Jurkat, Clone E6-1 (cell line): ENCODE results near the gene CPLX4.
"Not testable (repeated sequence)": the region's sequence is repeated elsewhere in the genome, so short reads cannot be mapped to it uniquely, and the experiment has no call there.

ENCODE experiments used
- DNase-seq: peaks from one replicate; pipeline ENCODE4 v3.0.0-alpha.2; 2011; ENCODE audit warnings: low read depth, low spot score
- H3K4me3 ChIP-seq: 2 replicates; pipeline ENCODE4 v1.5.1; 2011; ENCODE audit warnings: mild to moderate bottlenecking, low read length, control low read depth, moderate library complexity

The CPLX4 gene

DNA sequence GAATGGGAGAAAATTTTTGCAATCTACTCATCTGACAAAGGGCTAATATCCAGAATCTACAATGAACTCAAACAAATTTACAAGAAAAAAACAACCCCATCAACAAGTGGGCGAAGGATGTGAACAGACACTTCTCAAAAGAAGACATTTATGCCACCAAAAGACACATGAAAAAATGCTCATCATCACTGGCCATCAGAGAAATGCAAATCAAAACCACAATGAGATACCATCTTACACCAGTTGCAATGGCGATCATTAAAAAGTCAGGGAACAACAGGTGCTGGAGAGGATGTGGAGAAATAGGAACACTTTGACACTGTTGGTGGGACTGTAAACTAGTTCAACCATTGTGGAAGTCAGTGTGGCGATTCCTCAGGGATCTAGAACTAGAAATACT lies 56.6 kb downstream of the CPLX4 start:
- not testable (repeated sequence) for H3K4me3 ChIP-seq, DNase-seq

DNA sequence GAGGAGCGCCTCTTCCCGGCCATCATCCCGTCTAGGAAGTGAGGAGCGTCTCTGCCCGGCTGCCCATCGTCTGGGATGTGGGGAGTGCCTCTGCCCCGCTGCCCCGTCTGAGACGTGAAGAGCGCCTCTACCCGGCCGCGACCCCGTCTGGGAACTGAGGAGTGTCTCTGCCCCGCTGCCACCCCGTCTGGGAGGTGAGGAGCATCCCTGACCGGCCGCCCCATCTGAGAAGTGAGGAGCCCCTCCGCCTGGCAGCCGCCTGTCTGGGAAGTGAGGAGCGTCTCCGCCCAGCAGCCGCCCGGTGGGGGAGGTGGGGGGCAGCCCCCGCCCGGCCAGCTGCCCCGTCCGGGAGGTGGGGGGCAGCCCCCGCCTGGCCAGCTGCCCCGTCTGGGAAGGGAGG lies 63.0 kb downstream of the CPLX4 start:
- H3K4me3 ChIP-seq, DNase-seq: not testable (repeated sequence)

DNA sequence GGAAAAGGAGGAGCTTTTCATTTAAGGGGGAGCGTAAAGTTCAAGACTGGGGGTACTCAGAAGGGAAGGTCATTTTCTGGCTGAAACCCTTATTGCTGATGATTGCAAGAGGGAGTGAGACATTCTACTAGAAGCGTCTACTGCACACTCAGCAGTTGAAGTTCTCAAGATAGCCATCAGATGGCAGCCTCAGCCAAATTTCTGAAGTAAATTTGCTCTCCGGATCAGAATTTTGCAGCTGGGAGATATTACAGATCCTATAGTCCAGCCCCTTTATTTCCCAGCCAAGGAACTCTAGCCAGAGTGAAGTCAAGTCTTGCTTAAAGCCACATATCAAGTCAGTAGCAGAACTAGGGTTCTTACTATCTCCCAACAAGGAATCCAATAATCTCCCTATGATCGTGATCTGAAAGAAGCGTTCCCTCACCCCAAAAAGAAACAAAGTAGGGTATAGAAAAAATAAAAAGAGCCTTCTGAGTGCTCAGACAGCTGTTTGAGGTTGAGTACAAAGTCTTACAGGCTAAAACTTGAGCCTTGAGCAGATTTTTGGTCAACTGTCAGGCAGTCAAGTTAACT lies 69.2 kb downstream of the CPLX4 start:
- no peak overlapping the region for H3K4me3 ChIP-seq
- peak; percentile 37 for DNase-seq

DNA sequence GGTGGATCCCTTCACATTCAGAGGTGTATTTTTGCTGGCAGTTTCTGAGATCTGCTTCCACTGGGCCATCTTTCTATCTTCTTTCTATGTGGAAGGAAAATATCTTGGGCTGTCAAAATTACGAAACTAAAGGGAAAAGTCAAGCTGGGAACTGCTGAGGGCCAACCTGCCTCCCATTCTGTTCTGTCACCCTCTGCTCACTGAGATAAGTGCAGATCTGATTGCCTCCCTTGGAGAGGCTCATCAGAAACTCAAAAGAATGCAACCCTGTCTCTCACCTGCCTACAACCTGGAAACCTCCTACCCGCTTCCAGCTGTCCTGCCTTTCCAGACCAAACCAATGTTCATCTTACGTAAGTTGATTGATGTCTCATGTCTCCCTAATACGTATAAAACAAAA lies 71.7 kb downstream of the CPLX4 start:
- no peak overlapping the region for H3K4me3 ChIP-seq
- no peak for DNase-seq
